Adrenal gland (tissue), 5 donors: Measurements from ENCODE around the gene NUP210.

ENCODE experiments used
- CTCF ChIP-seq, 6 experiments: fragments of 450-650 bp in 4 of 6; fragments of 200-600 bp in 2 of 6; sonication (generic) in 1 of 6; IDR thresholded peaks; 1 replicate in 5 of 6; 2 replicates in 1 of 6; pipeline versions ENCODE4 v1.5.1 to v1.8.0; 2016 to 2021; ENCODE audit warnings: antibody characterized with exemption in 6 of 6, mild to moderate bottlenecking in 2 of 6, moderate library complexity in 1 of 6
- POLR2A ChIP-seq, 2 donors: fragments of 450-650 bp; IDR thresholded peaks; one replicate each; pipeline ENCODE4 v1.6.1; 2017; ENCODE audit warnings: antibody characterized with exemption in 2 of 2, mild to moderate bottlenecking in 2 of 2, moderate library complexity in 1 of 2
- donor health status: DM: no; HTN: no; CAD: no.

DNA sequence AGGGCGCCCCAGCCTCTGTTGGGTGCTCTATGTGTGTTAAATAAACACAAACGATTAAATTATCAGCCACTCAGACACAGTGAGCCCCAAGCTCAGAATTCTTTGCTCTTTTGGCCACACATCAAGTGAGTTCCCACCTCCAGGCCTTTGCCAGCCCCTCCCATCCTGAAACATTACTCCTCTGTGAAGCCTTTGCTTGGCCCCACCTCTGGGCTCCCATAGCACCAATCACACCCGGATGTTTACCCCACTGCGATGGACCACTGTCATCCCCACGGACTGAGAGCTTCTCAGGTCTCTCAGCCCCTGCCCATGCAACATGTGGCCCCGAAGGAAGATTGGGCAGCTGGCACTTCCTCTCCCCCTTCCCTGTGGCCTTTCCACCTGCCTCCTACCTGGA, 85.1 kb downstream of the NUP210 start:
- TF ChIP-seq POLR2A (IDR thresholded peaks at IDR 0.05) (no peak), CTCF (IDR thresholded peaks at IDR 0.05) (no peak)
